ENCODE data around the gene FN3K. TPM values are rescaled to one million over a fixed set of nuclear protein-coding genes. Genes with fewer than 3 reads are reported as not detected.
"Not testable (repeated sequence)": the region's sequence is repeated elsewhere in the genome, so short reads cannot be mapped to it uniquely, and the experiment has no call there.

FN3K gene
- total and polyA plus RNA-seq, 3 donors from 2014 or later = 12.4 to 31.7 (median 29.7) TPM

GRCh38 chr17:82781894-82782274 is 46.5 kb downstream of the FN3K start:
- intact Hi-C loops (cut with DNase I; ENCODE audit: low total_unique reads) = no loop called here
- WGBS, 2 donors = 36 to 48% methylated on average over 8 of the region's 8 CpGs
- H3K27ac ChIP-seq = no peak overlapping the region

GRCh38 chr17:82782657-82783207 is 47.3 kb downstream of the FN3K start:
- intact Hi-C loops (cut with DNase I; ENCODE audit: low total_unique reads) = no loop called here
- H3K9me3 ChIP-seq = no peaks in the 10 kb centered on the region
- H3K36me3 ChIP-seq (ENCODE audit: low read depth, missing control alignments) = no peaks in the 10 kb centered on the region
- no peaks in the 10 kb centered on the region for H3K27me3 ChIP-seq
- no peak for TF ChIP-seq POLR2A (IDR thresholded peaks at IDR 0.05)
- TF ChIP-seq CTCF (IDR thresholded peaks at IDR 0.05) = no peak
- no peak for DNase-seq
- no peak overlapping the region for H3K27ac ChIP-seq
- H3K4me1 ChIP-seq = peaks cover 3% of the 10 kb centered on the region
- 90 to 91% methylated on average over 38 to 42 of the region's 42 CpGs for WGBS, 2 donors
- no peak overlapping the region for H3K4me3 ChIP-seq

More at GRCh38 chr17:82781894-82782274, 46.5 kb downstream of the FN3K start:
- DNase-seq = peak; percentile 82
- no peaks in the 10 kb centered on the region for H3K36me3 ChIP-seq (ENCODE audit: low read depth, missing control alignments)
- no peak for TF ChIP-seq POLR2A (IDR thresholded peaks at IDR 0.05)
- peak; percentile 84 to 91 (median 90) for TF ChIP-seq CTCF (IDR thresholded peaks at IDR 0.05)
- peaks cover 3% of the 10 kb centered on the region for H3K4me1 ChIP-seq
- H3K4me3 ChIP-seq = no peak overlapping the region
- H3K27me3 ChIP-seq = no peaks in the 10 kb centered on the region
- no peaks in the 10 kb centered on the region for H3K9me3 ChIP-seq

- Histone ChIP-seq H3K4me3 (no peak overlapping the region), H3K9me3 (no peaks in the 10 kb centered on the region), H3K27ac (no peak overlapping the region), H3K27me3 (no peaks in the 10 kb centered on the region), H3K36me3 (ENCODE audit: low read depth, missing control alignments) (no peaks in the 10 kb centered on the region), H3K4me1 (peaks cover 3% of the 10 kb centered on the region)
- DNase-seq = no peak
- no peak for TF ChIP-seq POLR2A (IDR thresholded peaks at IDR 0.05)
- no peak for TF ChIP-seq CTCF (IDR thresholded peaks at IDR 0.05)
- 95 to 96% methylated on average over 18 of the region's 18 CpGs for WGBS, 2 donors
- intact Hi-C loops (cut with DNase I; ENCODE audit: low total_unique reads) = no loop called here
Measured at GRCh38 chr17:82783498-82783897, 48.1 kb downstream of the FN3K start.

- H3K9me3 ChIP-seq; DNase-seq; intact Hi-C loops (cut with DNase I; ENCODE audit: low total_unique reads); H3K4me3 ChIP-seq; H3K4me1 ChIP-seq; H3K27ac ChIP-seq; H3K27me3 ChIP-seq; H3K36me3 ChIP-seq (ENCODE audit: low read depth, missing control alignments): not testable (repeated sequence)
- 99 to 100% methylated on average over 2 to 14 of the region's 16 CpGs for WGBS, 2 donors
Measured at GRCh38 chr17:82785581-82785980, 50.2 kb downstream of the FN3K start.

- no peak overlapping the region for H3K27ac ChIP-seq
- H3K4me1 ChIP-seq = no peaks in the 10 kb centered on the region
- TF ChIP-seq POLR2A (IDR thresholded peaks at IDR 0.05) = no peak
- no peak for TF ChIP-seq CTCF (IDR thresholded peaks at IDR 0.05)
- no peak overlapping the region for H3K4me3 ChIP-seq
- WGBS, 2 donors = 96 to 100% methylated on average over 6 to 10 of the region's 10 CpGs
- no peaks in the 10 kb centered on the region for H3K9me3 ChIP-seq
- no peaks in the 10 kb centered on the region for H3K36me3 ChIP-seq (ENCODE audit: low read depth, missing control alignments)
- intact Hi-C loops (cut with DNase I; ENCODE audit: low total_unique reads) = no loop called here
- DNase-seq = no peak
- no peaks in the 10 kb centered on the region for H3K27me3 ChIP-seq
Measured at GRCh38 chr17:82786427-82786826, 51.0 kb downstream of the FN3K start.

All from testis (tissue), 3 donors.